DND-41 (cell line): ENCODE measurements around the gene PDLIM5.
"Not testable (repeated sequence)": the region's sequence is repeated elsewhere in the genome, so short reads cannot be mapped to it uniquely, and the experiment has no call there.

Source experiments
- EZH2 ChIP-seq: IDR thresholded peaks from 3 replicates; pipeline ENCODE4 v1.6.1; 2012; ENCODE audit warnings: borderline replicate concordance, low read depth, mild to moderate bottlenecking, moderate library complexity, low read length, inconsistent platforms; ENCODE audit not compliant: severe bottlenecking
- TF ChIP-seq, protein P1 (sequence below): IDR thresholded peaks from 2 replicates; pipeline ENCODE4 v1.5.1; 2012; ENCODE audit warnings: borderline replicate concordance, low read length, moderate library complexity, mild to moderate bottlenecking; ENCODE audit not compliant: poor library complexity, severe bottlenecking; ENCODE audit errors: extremely low read depth

DNA sequence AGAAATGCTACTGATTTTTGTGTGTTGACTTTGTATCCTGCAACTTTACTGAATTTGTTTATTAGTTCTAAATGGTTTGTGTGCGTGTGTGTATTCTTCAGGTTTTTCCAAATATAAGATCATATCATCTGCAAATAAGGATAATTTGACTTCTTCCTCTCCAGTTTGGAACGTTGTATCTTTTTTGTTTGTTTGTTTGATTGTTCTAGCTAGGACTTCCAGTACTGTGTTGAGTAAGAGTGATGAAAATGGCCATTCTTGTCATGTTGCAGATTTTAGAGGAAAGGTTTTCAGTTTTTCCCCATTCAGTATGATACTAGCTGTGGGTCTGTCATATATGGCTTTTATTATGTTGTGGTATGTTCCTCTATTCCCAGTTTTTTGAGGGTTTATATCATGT is 61.8 kb downstream of the PDLIM5 start:
- TF ChIP-seq, protein P1, sequence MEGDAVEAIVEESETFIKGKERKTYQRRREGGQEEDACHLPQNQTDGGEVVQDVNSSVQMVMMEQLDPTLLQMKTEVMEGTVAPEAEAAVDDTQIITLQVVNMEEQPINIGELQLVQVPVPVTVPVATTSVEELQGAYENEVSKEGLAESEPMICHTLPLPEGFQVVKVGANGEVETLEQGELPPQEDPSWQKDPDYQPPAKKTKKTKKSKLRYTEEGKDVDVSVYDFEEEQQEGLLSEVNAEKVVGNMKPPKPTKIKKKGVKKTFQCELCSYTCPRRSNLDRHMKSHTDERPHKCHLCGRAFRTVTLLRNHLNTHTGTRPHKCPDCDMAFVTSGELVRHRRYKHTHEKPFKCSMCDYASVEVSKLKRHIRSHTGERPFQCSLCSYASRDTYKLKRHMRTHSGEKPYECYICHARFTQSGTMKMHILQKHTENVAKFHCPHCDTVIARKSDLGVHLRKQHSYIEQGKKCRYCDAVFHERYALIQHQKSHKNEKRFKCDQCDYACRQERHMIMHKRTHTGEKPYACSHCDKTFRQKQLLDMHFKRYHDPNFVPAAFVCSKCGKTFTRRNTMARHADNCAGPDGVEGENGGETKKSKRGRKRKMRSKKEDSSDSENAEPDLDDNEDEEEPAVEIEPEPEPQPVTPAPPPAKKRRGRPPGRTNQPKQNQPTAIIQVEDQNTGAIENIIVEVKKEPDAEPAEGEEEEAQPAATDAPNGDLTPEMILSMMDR: not testable (repeated sequence)
- TF ChIP-seq EZH2: not testable (repeated sequence)
